Muscle layer of colon (tissue), 2 donors: Measurements from ENCODE around the gene SYT5.
"Not testable (repeated sequence)": the region's sequence is repeated elsewhere in the genome, so short reads cannot be mapped to it uniquely, and the experiment has no call there.

Experiments used
- H3K27ac ChIP-seq: one replicate; pipeline ENCODE4 v1.7.0; 2013; ENCODE audit warnings: low read depth, mild to moderate bottlenecking, low read length, moderate library complexity
- H3K27me3 ChIP-seq, 2 donors: one replicate each; pipeline ENCODE4 v1.7.0; 2013; ENCODE audit warnings: low read length in 2 of 2, mild to moderate bottlenecking in 2 of 2; ENCODE audit not compliant: insufficient read depth in 2 of 2, control insufficient read depth in 1 of 2
- H3K36me3 ChIP-seq: one replicate; pipeline ENCODE4 v1.7.0; 2013; ENCODE audit warnings: mild to moderate bottlenecking, low read length; ENCODE audit not compliant: insufficient read depth
- H3K4me1 ChIP-seq: one replicate; pipeline ENCODE4 v1.7.0; 2013; ENCODE audit warnings: mild to moderate bottlenecking, low read length; ENCODE audit not compliant: insufficient read depth
- H3K4me3 ChIP-seq, 2 donors: one replicate each; pipeline ENCODE4 v1.7.0; 2013; ENCODE audit warnings: low read length in 2 of 2, low read depth in 1 of 2, mild to moderate bottlenecking in 1 of 2, moderate library complexity in 1 of 2
- H3K9ac ChIP-seq: one replicate; pipeline ENCODE4 v1.7.0; 2013; ENCODE audit warnings: low read length
- H3K9me3 ChIP-seq: one replicate; pipeline ENCODE4 v1.7.0; 2013; ENCODE audit warnings: mild to moderate bottlenecking, low read length
- donor health status: abdominal sarcoma.
- donor health status: Adenocarcinoma of cecum.

The SYT5 gene

GRCh38 chr19:55175117-55175867 lies 4.8 kb downstream of the SYT5 start:
- no peak overlapping the region for H3K4me3 ChIP-seq
- H3K36me3 ChIP-seq = no peaks in the 10 kb centered on the region
- no peaks in the 10 kb centered on the region for H3K9me3 ChIP-seq
- H3K27me3 ChIP-seq = peaks cover 70 to 93% of the 10 kb centered on the region in 2 donors
- H3K4me1 ChIP-seq = peaks cover 11% of the 10 kb centered on the region
- H3K27ac ChIP-seq = no peak overlapping the region
- no peak overlapping the region for H3K9ac ChIP-seq

DNA sequence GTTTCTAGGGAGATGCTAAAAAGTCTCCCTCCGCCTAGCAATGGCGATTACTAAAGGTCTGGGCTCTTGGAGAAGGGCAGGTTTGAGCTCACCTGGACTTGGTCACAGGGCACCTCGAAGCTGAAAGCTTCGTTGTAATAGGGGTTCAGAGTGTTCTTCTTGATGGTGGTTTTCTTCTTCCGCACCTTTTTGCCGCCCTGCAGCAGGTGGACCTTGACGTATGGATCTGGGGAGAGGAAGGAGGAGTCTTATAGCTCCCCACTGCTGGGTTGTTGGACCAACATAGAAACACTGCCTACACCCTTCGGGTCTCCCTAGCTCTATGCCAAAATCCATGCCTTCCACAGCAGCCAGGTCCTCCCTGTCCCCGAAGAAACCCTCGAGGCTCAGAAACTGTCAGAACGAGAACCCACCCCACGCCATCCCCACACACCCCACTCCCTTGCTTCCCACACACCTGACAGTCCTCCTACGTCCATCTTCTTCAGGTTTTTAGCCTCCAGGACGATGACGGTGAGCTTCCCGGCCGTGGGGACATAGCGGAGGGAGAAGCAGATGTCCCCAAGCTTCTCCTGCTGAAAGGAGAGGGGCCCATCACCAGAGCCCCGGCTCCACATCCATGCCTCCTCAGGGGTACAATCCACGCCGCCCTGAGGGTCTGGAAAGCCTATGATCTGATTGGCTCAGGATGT lies 5.5 kb downstream of the SYT5 start:
- H3K27me3 ChIP-seq = peaks cover 67 to 93% of the 10 kb centered on the region in 2 donors
- H3K36me3 ChIP-seq = no peaks in the 10 kb centered on the region
- no peak overlapping the region for H3K27ac ChIP-seq
- H3K4me1 ChIP-seq = peaks cover 8% of the 10 kb centered on the region
- H3K4me3 ChIP-seq = no peak overlapping the region
- no peak overlapping the region for H3K9ac ChIP-seq
- no peaks in the 10 kb centered on the region for H3K9me3 ChIP-seq

DNA sequence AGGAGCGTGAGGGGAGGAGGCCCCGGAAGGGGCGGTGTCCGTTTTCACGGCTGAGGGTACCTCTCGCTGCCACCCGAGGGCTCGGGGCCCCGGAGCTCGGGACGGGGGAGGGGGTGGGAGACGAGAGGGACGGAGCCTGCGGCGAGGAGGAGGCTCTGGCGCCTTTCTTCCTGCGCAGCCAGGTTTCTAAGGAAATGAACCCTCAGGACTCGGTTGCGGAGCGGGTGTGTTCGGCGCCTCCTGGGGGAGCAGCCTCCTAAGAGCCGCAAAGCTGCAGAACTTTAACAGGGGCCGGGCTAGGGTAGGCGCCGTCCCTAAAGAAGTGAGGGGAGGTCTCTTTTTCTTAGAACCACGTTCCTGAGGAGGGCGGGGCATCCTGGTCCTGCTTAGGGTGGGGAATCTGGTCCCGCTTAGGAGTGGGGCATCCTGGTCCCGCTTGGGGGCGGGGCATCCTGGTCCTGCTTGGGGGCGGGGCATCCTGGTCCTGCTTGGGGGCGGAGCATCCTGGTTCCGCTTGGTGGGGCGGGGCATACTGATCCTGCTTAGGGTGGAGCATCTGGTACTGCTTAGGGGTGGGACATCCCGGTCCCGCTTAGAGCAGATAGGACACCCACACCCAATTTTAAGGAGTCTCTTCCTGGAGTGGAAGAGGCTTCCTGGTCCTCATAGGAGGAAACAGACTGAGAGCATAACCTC lies 6.2 kb downstream of the SYT5 start:
- no peaks in the 10 kb centered on the region for H3K9me3 ChIP-seq
- no peak overlapping the region for H3K4me3 ChIP-seq
- H3K4me1 ChIP-seq = peaks cover under 1% of the 10 kb centered on the region
- H3K27ac ChIP-seq = no peak overlapping the region
- H3K9ac ChIP-seq = no peak overlapping the region
- no peaks in the 10 kb centered on the region for H3K36me3 ChIP-seq
- H3K27me3 ChIP-seq = peaks cover 59 to 93% of the 10 kb centered on the region in 2 donors

GRCh38 chr19:55173186-55173713 lies 6.8 kb downstream of the SYT5 start:
- no peaks in the 10 kb centered on the region for H3K36me3 ChIP-seq
- H3K9ac ChIP-seq = no peak overlapping the region
- H3K4me1 ChIP-seq = no peaks in the 10 kb centered on the region
- H3K27me3 ChIP-seq = peaks cover 54 to 91% of the 10 kb centered on the region in 2 donors
- no peaks in the 10 kb centered on the region for H3K9me3 ChIP-seq
- no peak overlapping the region for H3K4me3 ChIP-seq
- H3K27ac ChIP-seq = no peak overlapping the region

GRCh38 chr19:55172741-55173140 lies 7.3 kb downstream of the SYT5 start:
- Histone ChIP-seq H3K27me3 (peaks cover 53 to 89% of the 10 kb centered on the region in 2 donors), H3K36me3 (no peaks in the 10 kb centered on the region), H3K9me3 (no peaks in the 10 kb centered on the region), H3K4me3 (no peak overlapping the region), H3K9ac (no peak overlapping the region), H3K27ac (no peak overlapping the region), H3K4me1 (no peaks in the 10 kb centered on the region)

DNA sequence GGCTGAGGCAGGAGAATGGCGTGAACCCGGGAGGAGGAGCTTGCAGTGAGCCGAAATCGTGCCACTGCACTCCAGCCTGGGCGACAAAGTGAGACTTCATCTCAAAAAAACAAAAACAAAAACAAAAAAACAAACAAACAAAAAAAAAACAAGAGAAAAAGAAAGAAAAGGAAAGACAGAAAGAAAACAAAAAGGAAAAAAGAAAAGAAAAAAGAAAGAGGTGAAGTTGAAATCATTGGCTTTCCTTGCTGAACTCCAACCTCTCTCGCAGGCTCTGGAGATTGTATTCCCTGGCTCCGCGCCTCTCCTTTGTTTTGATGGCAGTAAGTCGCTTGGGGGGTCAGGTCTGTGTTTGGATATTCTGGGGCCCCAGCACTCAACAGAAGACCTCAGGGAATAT lies 7.8 kb downstream of the SYT5 start:
- peaks cover 57 to 89% of the 10 kb centered on the region in 2 donors for H3K27me3 ChIP-seq
- not testable (repeated sequence) for H3K9me3 ChIP-seq, H3K27ac ChIP-seq, H3K36me3 ChIP-seq, H3K4me1 ChIP-seq, H3K4me3 ChIP-seq, H3K9ac ChIP-seq

- H3K4me1 ChIP-seq = peaks cover 5% of the 10 kb centered on the region
- H3K27ac ChIP-seq = no peak overlapping the region
- no peaks in the 10 kb centered on the region for H3K9me3 ChIP-seq
- H3K4me3 ChIP-seq = no peak overlapping the region
- no peaks in the 10 kb centered on the region for H3K36me3 ChIP-seq
- H3K9ac ChIP-seq = no peak overlapping the region
- H3K27me3 ChIP-seq = peaks cover 57 to 89% of the 10 kb centered on the region in 2 donors
These were observed 8.6 kb downstream of the SYT5 start for GRCh38 chr19:55171440-55171839.

GRCh38 chr19:55169136-55169535 lies 11.0 kb downstream of the SYT5 start:
- H3K27me3 ChIP-seq = peaks cover 46 to 82% of the 10 kb centered on the region in 2 donors
- peaks cover 10% of the 10 kb centered on the region for H3K4me1 ChIP-seq
- no peak overlapping the region for H3K4me3 ChIP-seq
- H3K9ac ChIP-seq = no peak overlapping the region
- H3K9me3 ChIP-seq = no peaks in the 10 kb centered on the region
- H3K36me3 ChIP-seq = no peaks in the 10 kb centered on the region
- no peak overlapping the region for H3K27ac ChIP-seq

DNA sequence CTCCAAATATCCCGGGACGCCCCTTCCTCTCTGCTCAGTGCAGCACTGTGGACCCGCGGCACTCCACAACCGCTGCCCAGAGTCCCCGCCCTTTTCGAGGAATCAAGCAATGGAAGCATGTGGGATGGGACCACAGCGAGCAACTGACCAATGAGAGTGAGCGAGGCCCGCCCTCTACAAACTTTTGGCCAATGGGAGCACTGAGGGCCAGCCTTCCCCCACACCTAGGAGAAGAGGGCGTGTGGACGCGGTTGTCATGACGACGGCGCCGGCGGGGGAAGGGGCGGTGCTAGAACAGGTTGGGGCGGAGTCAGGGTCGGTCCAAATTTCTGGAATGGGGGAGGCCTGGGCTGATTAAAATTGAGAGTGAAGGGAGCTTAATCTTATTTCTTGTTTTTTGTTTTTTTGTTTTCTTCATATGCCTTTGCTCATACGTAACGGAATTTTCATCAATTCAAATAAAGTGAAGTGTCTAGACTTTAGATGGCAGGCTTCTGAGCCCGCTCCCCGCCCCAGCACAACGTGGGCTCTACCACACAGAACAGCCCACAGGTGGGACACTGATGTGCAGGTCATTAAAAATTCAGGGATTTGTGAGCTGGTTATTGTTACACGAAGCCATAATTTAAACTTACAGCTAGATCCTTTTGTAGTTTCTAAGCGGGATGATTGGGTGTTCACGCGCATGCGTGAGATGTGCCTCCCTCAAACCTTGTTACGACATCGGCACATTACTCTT lies 13.4 kb downstream of the SYT5 start, which contains the start of gene DNAAF3:
TSS of gene DNAAF3 (minus strand) at position 84 of the 739 bp plus-strand sequence. CDS start 200 bp downstream, outside the sequence.
- H3K4me1 ChIP-seq = peaks cover 10% of the 10 kb centered on the region
- H3K36me3 ChIP-seq = no peaks in the 10 kb centered on the region
- H3K9ac ChIP-seq = no peak within 1 kb of the TSS
- H3K27ac ChIP-seq = no peak within 1 kb of the TSS
- peaks cover 43 to 66% of the 10 kb centered on the region in 2 donors for H3K27me3 ChIP-seq
- no peaks in the 10 kb centered on the region for H3K9me3 ChIP-seq
- peak within 1 kb of the TSS in 1 of 2 donors; percentile 7 for H3K4me3 ChIP-seq

DNA sequence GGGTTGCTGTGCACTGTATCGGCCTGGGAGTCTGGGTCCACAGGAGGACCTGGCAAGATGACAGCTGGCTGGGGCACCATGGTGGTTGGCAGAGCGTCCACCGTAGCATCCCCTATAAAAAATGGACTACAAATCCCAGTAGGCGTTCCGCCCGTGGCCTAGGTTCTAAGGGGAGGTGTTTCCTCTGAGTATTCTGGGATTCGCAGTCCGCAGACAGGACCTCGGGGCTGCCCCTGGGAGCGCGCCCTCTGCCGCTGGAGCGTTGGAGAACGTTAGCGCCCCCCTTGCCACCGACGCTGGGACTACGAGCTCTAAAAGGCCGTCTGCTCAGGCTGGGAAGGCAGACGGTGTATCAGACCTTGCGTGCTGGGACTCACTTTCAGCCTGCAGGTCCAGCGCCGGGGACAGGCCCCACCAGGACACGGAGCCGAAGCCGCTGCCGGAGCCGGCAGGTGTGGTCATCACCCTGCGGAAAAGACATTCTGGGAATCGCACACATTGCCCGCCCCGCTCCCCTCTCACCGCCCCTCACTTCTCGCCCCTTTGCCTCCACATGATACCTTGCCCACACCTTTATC lies 14.0 kb downstream of the SYT5 start:
- no peaks in the 10 kb centered on the region for H3K36me3 ChIP-seq
- H3K27ac ChIP-seq = no peak overlapping the region
- peak overlapping the region in 1 of 2 donors; percentile 7 for H3K4me3 ChIP-seq
- no peak overlapping the region for H3K9ac ChIP-seq
- H3K4me1 ChIP-seq = peaks cover 10% of the 10 kb centered on the region
- peaks cover 46 to 68% of the 10 kb centered on the region in 2 donors for H3K27me3 ChIP-seq
- H3K9me3 ChIP-seq = no peaks in the 10 kb centered on the region
